OCI-LY7 (cell line): ENCODE results near the gene PSMA6. TPM values are rescaled to one million over a fixed set of nuclear protein-coding genes. Genes with fewer than 3 reads are reported as not detected.
"Not testable (repeated sequence)": the region's sequence is repeated elsewhere in the genome, so short reads cannot be mapped to it uniquely, and the experiment has no call there.

ENCODE experiments used
- BruUV-seq: library from RNA; stranded (reverse); fragments of 400-500 nt; replicated peaks from 2 replicates; lab custom pipeline; 2021; lab: Mats Ljungman, UMichigan
- CTCF ChIA-PET: fragments of 300-600 bp; sonication (Branson Sonifier 250); formaldehyde crosslinking; loops from one replicate; lab custom pipeline; 2022; ENCODE audit warnings: antibody characterized with exemption; ENCODE audit not compliant: unreplicated experiment; lab: Charles Lee
- POLR2A ChIA-PET: fragments of 300-600 bp; sonication (Branson Sonifier 250); formaldehyde crosslinking; loops from one replicate; lab custom pipeline; 2022; ENCODE audit warnings: antibody characterized with exemption; lab: Charles Lee
- DNase-seq: peaks from one replicate; pipeline ENCODE4 v3.0.0-alpha.2; 2015; ENCODE audit warnings: low spot score
- H2AFZ ChIP-seq: fragments of 200-600 bp; sonication (generic), shearing (Covaris generic); 2 replicates; pipeline ENCODE4 v1.6.1; 2014; ENCODE audit warnings: mild to moderate bottlenecking, antibody characterized with exemption, low read length, moderate library complexity
- H3K27ac ChIP-seq: fragments of 200-600 bp; sonication (generic); 2 replicates; pipeline ENCODE4 v1.5.1; 2014; ENCODE audit warnings: mixed run types, low read depth, mild to moderate bottlenecking, moderate library complexity, low read length, inconsistent platforms; ENCODE audit not compliant: poor library complexity, severe bottlenecking
- H3K36me3 ChIP-seq: fragments of 200-600 bp; sonication (generic); 2 replicates; pipeline ENCODE4 v1.6.1; 2014; ENCODE audit warnings: mild to moderate bottlenecking, antibody characterized with exemption, low read length, moderate library complexity, mixed read lengths; ENCODE audit not compliant: insufficient read depth
- H3K4me1 ChIP-seq: fragments of 200-600 bp; sonication (generic); 2 replicates; pipeline ENCODE4 v1.5.1; 2014; ENCODE audit warnings: mild to moderate bottlenecking, low read length; ENCODE audit not compliant: insufficient read depth, poor library complexity, severe bottlenecking
- H3K4me2 ChIP-seq: fragments of 200-600 bp; sonication (generic); 2 replicates; pipeline ENCODE4 v1.6.1; 2014; ENCODE audit warnings: mild to moderate bottlenecking, low read length
- H3K4me3 ChIP-seq: fragments of 200-600 bp; sonication (generic); 2 replicates; pipeline ENCODE4 v1.5.1; 2014; ENCODE audit warnings: mild to moderate bottlenecking, low read depth, low read length; ENCODE audit not compliant: poor library complexity, severe bottlenecking
- H3K79me2 ChIP-seq: fragments of 200-600 bp; sonication (generic); 2 replicates; pipeline ENCODE4 v1.6.1; 2016; ENCODE audit warnings: low read depth, mild to moderate bottlenecking, low read length, moderate library complexity, mixed read lengths; ENCODE audit not compliant: insufficient read depth
- H3K9me2 ChIP-seq: fragments of 200-600 bp; sonication (generic); 2 replicates; pipeline ENCODE4 v1.6.1; 2016; ENCODE audit warnings: mild to moderate bottlenecking, low read length, mixed read lengths; ENCODE audit not compliant: insufficient read depth
- H3K9me3 ChIP-seq: fragments of 200-600 bp; sonication (generic); 2 replicates; pipeline ENCODE4 v1.6.1; 2014; ENCODE audit warnings: mild to moderate bottlenecking, mixed run types, low read length, mixed read lengths
- H4K20me1 ChIP-seq: fragments of 200-600 bp; sonication (generic); 2 replicates; pipeline ENCODE4 v1.6.1; 2014; ENCODE audit warnings: mild to moderate bottlenecking, antibody characterized with exemption, low read length, moderate library complexity, mixed read lengths; ENCODE audit not compliant: insufficient read depth
- EZH2phosphoT487 ChIP-seq: fragments of 200-600 bp; sonication (generic); IDR thresholded peaks from 2 replicates; pipeline ENCODE4 v1.6.1; 2018; ENCODE audit warnings: low read depth, borderline replicate concordance, mild to moderate bottlenecking, mixed run types, antibody characterized with exemption, low read length, moderate library complexity, mixed read lengths
- intact Hi-C: fragments of 100-400 bp; cut with micrococcal nuclease; formaldehyde crosslinking; loops from one replicate; pipeline ENCODE4 v1.10.0; 2022; ENCODE audit not compliant: unreplicated experiment
- total RNA-seq, 2 experiments: library from RNA; depleted of rRNA in 1 of 2; stranded (reverse); fragments of >200 nt in 1 of 2; shearing (Covaris generic) in 1 of 2; gene quantifications; 2 replicates each; pipeline ENCODE4 v1.2.3, GENCODE V29; 2014 to 2022
- TF ChIP-seq, protein P1 (sequence below): fragments of 200-600 bp; sonication (generic); conservative IDR thresholded peaks from 2 replicates; pipeline ENCODE4 v1.5.1; 2014; ENCODE audit warnings: mild to moderate bottlenecking, antibody characterized with exemption, low read length, moderate library complexity, mixed read lengths

PSMA6 gene
- total RNA-seq, 2 experiments from 2014 or later = 216 to 267 TPM

DNA sequence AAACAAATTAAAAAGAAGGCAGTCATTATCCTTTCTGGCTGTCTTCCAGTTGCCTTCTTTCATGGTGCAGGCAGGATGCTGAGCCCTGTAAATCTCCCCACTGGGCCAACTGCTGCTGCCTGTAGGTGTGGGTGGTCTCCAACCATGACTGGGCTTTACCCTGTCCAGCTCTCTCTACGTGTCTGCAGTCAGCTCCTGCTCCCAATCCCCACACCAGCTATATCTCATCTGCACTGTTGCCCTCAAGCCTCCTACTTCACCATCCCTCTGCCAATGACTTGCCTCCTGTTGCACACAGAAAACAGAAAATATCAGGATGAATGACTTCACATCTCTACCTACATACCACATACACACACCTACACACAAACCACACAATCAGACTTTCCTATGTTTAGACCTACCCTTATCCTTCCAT lies 39.7 kb upstream of the PSMA6 start:
- no peaks in the 10 kb centered on the region for H3K9me3 ChIP-seq
- ChIA-PET CTCF (interaction anchor here (0.7 kb wide), 1 partner anchor 42 kb away, joined by 3 read pairs; no protein-coding TSS in a partner anchor), POLR2A (interaction anchor here (0.5 to 0.7 kb wide), 3 partner anchors 19 to 228 kb away, joined by 3 to 6 read pairs (median 3); no protein-coding TSS in a partner anchor)
- no peak overlapping the region for H2AFZ ChIP-seq
- no peak overlapping the region for H3K4me3 ChIP-seq
- no TSS peak for BruUV-seq
- no peaks in the 10 kb centered on the region for H4K20me1 ChIP-seq
- no peaks in the 10 kb centered on the region for H3K9me2 ChIP-seq
- intact Hi-C loops = no loop called here
- no peak overlapping the region for H3K4me2 ChIP-seq
- 0 out of 2 replicates have a peak, but pooled peaks cover 4% of the 10 kb centered on the region for H3K36me3 ChIP-seq
- TF ChIP-seq EZH2phosphoT487 = no peak
- TF ChIP-seq, protein P1, sequence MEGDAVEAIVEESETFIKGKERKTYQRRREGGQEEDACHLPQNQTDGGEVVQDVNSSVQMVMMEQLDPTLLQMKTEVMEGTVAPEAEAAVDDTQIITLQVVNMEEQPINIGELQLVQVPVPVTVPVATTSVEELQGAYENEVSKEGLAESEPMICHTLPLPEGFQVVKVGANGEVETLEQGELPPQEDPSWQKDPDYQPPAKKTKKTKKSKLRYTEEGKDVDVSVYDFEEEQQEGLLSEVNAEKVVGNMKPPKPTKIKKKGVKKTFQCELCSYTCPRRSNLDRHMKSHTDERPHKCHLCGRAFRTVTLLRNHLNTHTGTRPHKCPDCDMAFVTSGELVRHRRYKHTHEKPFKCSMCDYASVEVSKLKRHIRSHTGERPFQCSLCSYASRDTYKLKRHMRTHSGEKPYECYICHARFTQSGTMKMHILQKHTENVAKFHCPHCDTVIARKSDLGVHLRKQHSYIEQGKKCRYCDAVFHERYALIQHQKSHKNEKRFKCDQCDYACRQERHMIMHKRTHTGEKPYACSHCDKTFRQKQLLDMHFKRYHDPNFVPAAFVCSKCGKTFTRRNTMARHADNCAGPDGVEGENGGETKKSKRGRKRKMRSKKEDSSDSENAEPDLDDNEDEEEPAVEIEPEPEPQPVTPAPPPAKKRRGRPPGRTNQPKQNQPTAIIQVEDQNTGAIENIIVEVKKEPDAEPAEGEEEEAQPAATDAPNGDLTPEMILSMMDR = no peak
- no peaks in the 10 kb centered on the region for H3K79me2 ChIP-seq
- H3K4me1 ChIP-seq = no peaks in the 10 kb centered on the region
- DNase-seq = no peak
- no peak overlapping the region for H3K27ac ChIP-seq

DNA sequence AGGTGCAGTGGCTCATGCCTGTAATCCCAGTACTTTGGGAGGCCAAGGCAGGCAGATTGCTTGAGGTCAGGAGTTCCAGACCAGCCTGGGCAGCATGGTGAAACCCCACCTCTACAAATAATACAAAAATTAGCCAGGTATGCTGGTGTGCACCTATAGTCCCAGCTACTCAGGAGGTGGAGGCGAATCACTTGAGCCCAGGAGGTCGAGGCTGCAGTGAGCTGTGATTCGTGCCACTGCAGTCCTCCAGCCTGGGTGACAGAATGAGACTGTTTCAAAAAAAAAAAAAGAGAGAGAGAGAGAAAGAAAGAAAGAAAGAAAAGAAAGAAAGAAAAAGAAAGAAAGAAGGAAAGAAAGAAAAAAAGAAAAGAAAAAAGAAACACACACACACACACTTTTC lies 39.1 kb upstream of the PSMA6 start:
- CTCF ChIA-PET, H2AFZ ChIP-seq, H3K9me2 ChIP-seq, H3K4me3 ChIP-seq, H3K9me3 ChIP-seq, intact Hi-C loops, H3K4me2 ChIP-seq, BruUV-seq, DNase-seq, H3K4me1 ChIP-seq, H3K79me2 ChIP-seq, H4K20me1 ChIP-seq, H3K36me3 ChIP-seq, H3K27ac ChIP-seq: not testable (repeated sequence)
- POLR2A ChIA-PET = interaction anchor here (0.5 to 0.8 kb wide), 4 partner anchors 18 to 229 kb away, joined by 3 to 6 read pairs (median 3); no protein-coding TSS in a partner anchor

DNA sequence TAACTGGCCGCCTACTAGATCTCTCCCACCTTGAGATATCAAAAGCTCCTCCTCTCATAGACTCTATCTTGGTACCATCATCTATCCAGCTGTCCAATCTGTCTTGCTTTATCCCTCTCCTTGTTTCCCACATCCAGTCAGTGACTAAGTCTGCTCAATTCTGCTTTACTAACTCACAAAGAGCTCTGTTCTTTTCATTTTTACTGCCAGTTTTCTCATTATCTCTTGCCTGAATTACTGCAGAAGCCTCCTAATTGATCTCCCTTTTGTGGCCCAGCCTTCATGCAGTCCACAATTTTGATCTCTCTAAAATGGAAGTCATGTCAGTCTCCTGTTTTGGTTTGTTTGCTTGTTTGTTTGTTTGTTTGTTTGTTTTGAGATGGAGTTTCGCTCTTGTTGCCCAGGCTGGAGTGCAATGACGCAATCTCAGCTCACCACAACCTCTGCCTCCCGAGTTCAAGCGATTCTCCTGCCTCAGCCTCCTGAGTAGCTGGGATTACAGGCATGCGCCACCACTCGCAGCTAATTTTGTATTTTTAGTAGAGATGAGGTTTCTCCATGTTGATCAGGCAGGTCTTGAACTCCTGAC lies 38.1 kb upstream of the PSMA6 start:
- H3K4me2 ChIP-seq, H3K27ac ChIP-seq, H3K9me2 ChIP-seq, H3K4me3 ChIP-seq, BruUV-seq, H4K20me1 ChIP-seq, intact Hi-C loops, DNase-seq, H3K4me1 ChIP-seq, H2AFZ ChIP-seq, H3K9me3 ChIP-seq, H3K79me2 ChIP-seq, H3K36me3 ChIP-seq: not testable (repeated sequence)
- ChIA-PET POLR2A (interaction anchor here (0.8 to 0.9 kb wide), 2 partner anchors 33 to 106 kb away, joined by 3 to 4 read pairs; no protein-coding TSS in a partner anchor), CTCF (interaction anchor here (0.9 kb wide), 1 partner anchor 160 kb away, joined by 4 read pairs; no protein-coding TSS in a partner anchor)
